Effector memory CD4-positive, alpha-beta T cell (primary cell): ENCODE results near the gene SPTLC1.
"Not testable (repeated sequence)": the region's sequence is repeated elsewhere in the genome, so short reads cannot be mapped to it uniquely, and the experiment has no call there.

Experiments
- DNase-seq, 3 donors: peaks; one replicate each; pipeline ENCODE4 v3.0.0-alpha.2; 2020
- H3K27ac ChIP-seq: 2 replicates; pipeline ENCODE4 v1.7.0; 2013; ENCODE audit warnings: mild to moderate bottlenecking, low read length, moderate library complexity; ENCODE audit not compliant: insufficient read depth, poor library complexity, severe bottlenecking
- H3K27me3 ChIP-seq: replicated peaks from 2 replicates; pipeline ENCODE4 v1.7.0; 2013; ENCODE audit warnings: mild to moderate bottlenecking, low read length; ENCODE audit not compliant: insufficient read depth, control insufficient read depth, poor library complexity, severe bottlenecking
- H3K36me3 ChIP-seq: 2 replicates; pipeline ENCODE4 v1.7.0; 2013; ENCODE audit warnings: mild to moderate bottlenecking, low read length, moderate library complexity; ENCODE audit not compliant: control insufficient read depth, insufficient read depth
- H3K4me1 ChIP-seq: 2 replicates; pipeline ENCODE4 v1.7.0; 2013; ENCODE audit warnings: low read length, mild to moderate bottlenecking; ENCODE audit not compliant: control insufficient read depth, insufficient read depth, poor library complexity, severe bottlenecking
- H3K4me3 ChIP-seq: 2 replicates; pipeline ENCODE4 v1.7.0; 2013; ENCODE audit warnings: low read length, low read depth, mild to moderate bottlenecking; ENCODE audit not compliant: insufficient read depth, poor library complexity, severe bottlenecking
- H3K9me3 ChIP-seq: 2 replicates; pipeline ENCODE4 v1.7.0; 2013; ENCODE audit warnings: mild to moderate bottlenecking, low read length, moderate library complexity; ENCODE audit not compliant: control insufficient read depth

SPTLC1 gene

GRCh38 chr9:92141144-92142129 lies 26.2 kb upstream of the SPTLC1 start:
- no peak for DNase-seq
- Histone ChIP-seq H3K4me1 (peaks cover 8% of the 10 kb centered on the region), H3K36me3 (no peaks in the 10 kb centered on the region), H3K4me3 (peak overlapping the region; percentile 22), H3K9me3 (no peaks in the 10 kb centered on the region), H3K27me3 (peaks cover 12% of the 10 kb centered on the region), H3K27ac (no peak overlapping the region)

GRCh38 chr9:92140754-92141143 lies 25.5 kb upstream of the SPTLC1 start:
- peak overlapping the region; percentile 22 for H3K4me3 ChIP-seq

GRCh38 chr9:92140074-92140753 lies 25.0 kb upstream of the SPTLC1 start:
- DNase-seq = peak; percentile 37 to 58 (median 46)
- peaks cover 8% of the 10 kb centered on the region for H3K4me1 ChIP-seq
- H3K9me3 ChIP-seq = no peaks in the 10 kb centered on the region
- no peak overlapping the region for H3K27ac ChIP-seq
- H3K27me3 ChIP-seq = peaks cover 12% of the 10 kb centered on the region
- no peak overlapping the region for H3K4me3 ChIP-seq
- no peaks in the 10 kb centered on the region for H3K36me3 ChIP-seq

More at GRCh38 chr9:92140754-92141143, 25.5 kb upstream of the SPTLC1 start:
- DNase-seq = no peak
- Histone ChIP-seq H3K9me3 (no peaks in the 10 kb centered on the region), H3K27me3 (peaks cover 12% of the 10 kb centered on the region), H3K27ac (no peak overlapping the region), H3K4me1 (peaks cover 8% of the 10 kb centered on the region), H3K36me3 (no peaks in the 10 kb centered on the region)

GRCh38 chr9:92138960-92139540 lies 23.8 kb upstream of the SPTLC1 start:
- not testable (repeated sequence) for H3K27ac ChIP-seq, H3K4me1 ChIP-seq, H3K4me3 ChIP-seq, H3K36me3 ChIP-seq, DNase-seq, H3K9me3 ChIP-seq
- H3K27me3 ChIP-seq = peaks cover 12% of the 10 kb centered on the region

- DNase-seq = peak; percentile 41 to 59 (median 44)
- Histone ChIP-seq H3K27ac (no peak overlapping the region), H3K9me3 (no peaks in the 10 kb centered on the region), H3K36me3 (no peaks in the 10 kb centered on the region), H3K4me3 (no peak overlapping the region), H3K27me3 (peaks cover 12% of the 10 kb centered on the region), H3K4me1 (peaks cover 13% of the 10 kb centered on the region)
Observed at GRCh38 chr9:92138157-92138959, 23.1 kb upstream of the SPTLC1 start.

GRCh38 chr9:92136184-92136858 lies 21.1 kb upstream of the SPTLC1 start:
- Histone ChIP-seq H3K4me1 (peaks cover 13% of the 10 kb centered on the region), H3K27me3 (peaks cover 4% of the 10 kb centered on the region), H3K9me3 (no peaks in the 10 kb centered on the region), H3K36me3 (no peaks in the 10 kb centered on the region), H3K27ac (no peak overlapping the region), H3K4me3 (no peak overlapping the region)
- no peak for DNase-seq

GRCh38 chr9:92135576-92135975 lies 20.4 kb upstream of the SPTLC1 start:
- Histone ChIP-seq H3K36me3 (no peaks in the 10 kb centered on the region), H3K4me1 (peaks cover 8% of the 10 kb centered on the region)

GRCh38 chr9:92133949-92134604 lies 18.9 kb upstream of the SPTLC1 start:
- Histone ChIP-seq H3K27ac (no peak overlapping the region), H3K36me3 (no peaks in the 10 kb centered on the region), H3K4me1 (peaks cover 5% of the 10 kb centered on the region)

More at GRCh38 chr9:92135576-92135975, 20.4 kb upstream of the SPTLC1 start:
- DNase-seq = no peak
- no peak overlapping the region for H3K4me3 ChIP-seq
- no peak overlapping the region for H3K27ac ChIP-seq
- no peaks in the 10 kb centered on the region for H3K27me3 ChIP-seq
- no peaks in the 10 kb centered on the region for H3K9me3 ChIP-seq

GRCh38 chr9:92132913-92133312 lies 17.7 kb upstream of the SPTLC1 start:
- H3K4me3 ChIP-seq, DNase-seq: not testable (repeated sequence)

More at GRCh38 chr9:92133949-92134604, 18.9 kb upstream of the SPTLC1 start:
- Histone ChIP-seq H3K27me3 (no peaks in the 10 kb centered on the region), H3K9me3 (no peaks in the 10 kb centered on the region), H3K4me3 (peak overlapping the region; percentile 8)
- DNase-seq = peak; percentile 48 to 65 (median 52)

More at GRCh38 chr9:92132913-92133312, 17.7 kb upstream of the SPTLC1 start:
- not testable (repeated sequence) for H3K36me3 ChIP-seq, H3K4me1 ChIP-seq, H3K27me3 ChIP-seq, H3K27ac ChIP-seq, H3K9me3 ChIP-seq
